ENCODE results near the gene NSD1. TPM values are rescaled to one million over a fixed set of nuclear protein-coding genes. Genes with fewer than 3 reads are reported as not detected.

NSD1 gene
- total RNA-seq, 1 experiment from 2014 or later: 62.2 TPM

- no peak overlapping the region for H3K4me2 ChIP-seq
- BruUV-seq (replicated peaks): no TSS peak
- no peaks in the 10 kb centered on the region for H3K27me3 ChIP-seq (ENCODE audit: insufficient read depth, low read depth)
- ChIA-PET CTCF (interaction anchor here (0.5 to 1.0 kb wide), 3 partner anchors 87 to 446 kb away, joined by 3 read pairs; no protein-coding TSS in a partner anchor), POLR2A (ENCODE audit: unreplicated experiment) (no interaction called here)
- no peaks in the 10 kb centered on the region for H3F3A ChIP-seq (ENCODE audit: insufficient read depth, low read depth)
- H3K9me2 ChIP-seq (ENCODE audit: insufficient read depth): no peaks in the 10 kb centered on the region
- no peak overlapping the region for H3K27ac ChIP-seq
- TF ChIP-seq EZH2 (IDR thresholded peaks at IDR 0.05; ENCODE audit: low read depth) (no peak), CTCF (conservative IDR thresholded peaks at IDR 0.05) (no peak)
- intact Hi-C loops (cut with micrococcal nuclease; ENCODE audit: unreplicated experiment): no loop called here
- H3K36me3 ChIP-seq (ENCODE audit: low read depth): no peaks in the 10 kb centered on the region
- no peaks in the 10 kb centered on the region for H3K79me2 ChIP-seq (ENCODE audit: low read depth)
- H4K20me1 ChIP-seq (ENCODE audit: insufficient read depth): no peaks in the 10 kb centered on the region
- no peaks in the 10 kb centered on the region for H3K9me3 ChIP-seq (ENCODE audit: insufficient read depth, low read depth)
- DNase-seq: no peak
- no peak overlapping the region for H3K4me3 ChIP-seq
- no peaks in the 10 kb centered on the region for H3K4me1 ChIP-seq (replicated peaks; ENCODE audit: insufficient read depth)
- no peak overlapping the region for H2AFZ ChIP-seq
These were observed 26.4 kb upstream of the NSD1 start for GRCh38 chr5:177107159-177107558.

- Histone ChIP-seq H2AFZ (no peak overlapping the region), H3K27ac (no peak overlapping the region), H3K4me3 (no peak overlapping the region), H4K20me1 (ENCODE audit: insufficient read depth) (no peaks in the 10 kb centered on the region), H3K4me1 (replicated peaks; ENCODE audit: insufficient read depth) (no peaks in the 10 kb centered on the region), H3K9me3 (ENCODE audit: insufficient read depth, low read depth) (no peaks in the 10 kb centered on the region), H3F3A (ENCODE audit: insufficient read depth, low read depth) (no peaks in the 10 kb centered on the region), H3K79me2 (ENCODE audit: low read depth) (no peaks in the 10 kb centered on the region), H3K27me3 (ENCODE audit: insufficient read depth, low read depth) (no peaks in the 10 kb centered on the region), H3K4me2 (no peak overlapping the region), H3K9me2 (ENCODE audit: insufficient read depth) (no peaks in the 10 kb centered on the region), H3K36me3 (ENCODE audit: low read depth) (no peaks in the 10 kb centered on the region)
- ChIA-PET CTCF (interaction anchor here (0.7 to 3.4 kb wide), 2 partner anchors 38 to 449 kb away, joined by 3 to 22 read pairs; no protein-coding TSS in a partner anchor), POLR2A (ENCODE audit: unreplicated experiment) (no interaction called here)
- BruUV-seq (replicated peaks): no TSS peak
- intact Hi-C loops (cut with micrococcal nuclease; ENCODE audit: unreplicated experiment): loop anchor here (5.0 to 10.0 kb wide), 2 partner anchors 285 to 1383 kb away; no protein-coding TSS in a partner anchor
- no peak for TF ChIP-seq CTCF (conservative IDR thresholded peaks at IDR 0.05)
- TF ChIP-seq EZH2 (IDR thresholded peaks at IDR 0.05; ENCODE audit: low read depth): no peak
- no peak for DNase-seq
These were observed 23.8 kb upstream of the NSD1 start for GRCh38 chr5:177109810-177110209.

- Histone ChIP-seq H3K4me1 (replicated peaks; ENCODE audit: insufficient read depth) (no peaks in the 10 kb centered on the region), H4K20me1 (ENCODE audit: insufficient read depth) (no peaks in the 10 kb centered on the region), H3F3A (ENCODE audit: insufficient read depth, low read depth) (no peaks in the 10 kb centered on the region), H3K4me2 (no peak overlapping the region), H2AFZ (no peak overlapping the region), H3K4me3 (no peak overlapping the region), H3K36me3 (ENCODE audit: low read depth) (no peaks in the 10 kb centered on the region), H3K9me3 (ENCODE audit: insufficient read depth, low read depth) (no peaks in the 10 kb centered on the region), H3K27ac (no peak overlapping the region), H3K27me3 (ENCODE audit: insufficient read depth, low read depth) (no peaks in the 10 kb centered on the region), H3K9me2 (ENCODE audit: insufficient read depth) (no peaks in the 10 kb centered on the region), H3K79me2 (ENCODE audit: low read depth) (no peaks in the 10 kb centered on the region)
- CTCF ChIA-PET: interaction anchor here (0.5 to 3.4 kb wide), 6 partner anchors 40 to 453 kb away, joined by 3 to 22 read pairs (median 4); partner anchors contain the start of gene UIMC1
- intact Hi-C loops (cut with micrococcal nuclease; ENCODE audit: unreplicated experiment): loop anchor here (1.0 to 10.0 kb wide), 4 partner anchors 40 to 1385 kb away; no protein-coding TSS in a partner anchor
- no TSS peak for BruUV-seq (replicated peaks)
- POLR2A ChIA-PET (ENCODE audit: unreplicated experiment): no interaction called here
- peak; percentile 98 for TF ChIP-seq CTCF (conservative IDR thresholded peaks at IDR 0.05)
- TF ChIP-seq EZH2 (IDR thresholded peaks at IDR 0.05; ENCODE audit: low read depth): no peak
- peak in 1 of 2 experiments; percentile 67 for DNase-seq
These were observed 21.7 kb upstream of the NSD1 start for GRCh38 chr5:177111720-177112394.
